ENCODE data around the gene OCRL. TPM values are rescaled to one million over a fixed set of nuclear protein-coding genes. Genes with fewer than 3 reads are reported as not detected.

The OCRL gene
- total and polyA plus RNA-seq, 2 donors (not counting 1 experiment from before 2014, with no cell fraction given) = 23.0 to 32.1 TPM

GRCh38 chrX:129614481-129615255 lies 74.6 kb downstream of the OCRL start:
- H3K4me3 ChIP-seq (replicated peaks in 1 of 4; ENCODE audit: control extremely low read depth in 1 of 4, insufficient read depth in 1 of 4, low read depth in 3 of 4, low read length in 4 of 4) = no peak overlapping the region
- H3K9me3 ChIP-seq (ENCODE audit: control insufficient read depth, insufficient read depth, low read depth, low read length) = no peaks in the 10 kb centered on the region
- no peak overlapping the region for H3K4me2 ChIP-seq (ENCODE audit: extremely low read depth, insufficient read depth, low read length)
- no peak overlapping the region for H3K9ac ChIP-seq (ENCODE audit: insufficient read depth, low read length)
- no peak for TF ChIP-seq EZH2 (IDR thresholded peaks at IDR 0.05; ENCODE audit: low read length, missing control alignments)
- no peak for TF ChIP-seq CTCF (conservative IDR thresholded peaks at IDR 0.05 in 1 of 2, IDR thresholded peaks at IDR 0.05 in 1 of 2; ENCODE audit: low read depth in 1 of 2, low read length in 2 of 2)
- H3K79me2 ChIP-seq (ENCODE audit: control insufficient read depth, insufficient read depth, low read length) = no peaks in the 10 kb centered on the region
- no peaks in the 10 kb centered on the region for H3K36me3 ChIP-seq (ENCODE audit: control insufficient read depth, insufficient read depth, low read length)
- no peaks in the 10 kb centered on the region for H4K20me1 ChIP-seq (ENCODE audit: control insufficient read depth, extremely low read depth, insufficient read depth, low read length)
- no peaks in the 10 kb centered on the region for H3K4me1 ChIP-seq (ENCODE audit: control insufficient read depth, extremely low read depth, insufficient read depth, low read length)
- H3K27ac ChIP-seq (ENCODE audit: insufficient read depth, low read length) = no peak overlapping the region
- H3K27me3 ChIP-seq (ENCODE audit: control insufficient read depth, insufficient read depth, low read length) = no peaks in the 10 kb centered on the region
- H2AFZ ChIP-seq (ENCODE audit: low read length) = no peak overlapping the region
- DNase-seq (ENCODE audit: low read depth in 2 of 2) = no peak

- no peaks in the 10 kb centered on the region for H3K27me3 ChIP-seq (ENCODE audit: control insufficient read depth, insufficient read depth, low read length)
- H3K9me3 ChIP-seq (ENCODE audit: control insufficient read depth, insufficient read depth, low read depth, low read length) = no peaks in the 10 kb centered on the region
- H3K4me3 ChIP-seq (replicated peaks in 1 of 4; ENCODE audit: control extremely low read depth in 1 of 4, insufficient read depth in 1 of 4, low read depth in 3 of 4, low read length in 4 of 4) = no peak overlapping the region
- no peak for DNase-seq (ENCODE audit: low read depth in 2 of 2)
- H3K4me2 ChIP-seq (ENCODE audit: extremely low read depth, insufficient read depth, low read length) = no peak overlapping the region
- no peak overlapping the region for H3K9ac ChIP-seq (ENCODE audit: insufficient read depth, low read length)
- no peaks in the 10 kb centered on the region for H3K36me3 ChIP-seq (ENCODE audit: control insufficient read depth, insufficient read depth, low read length)
- TF ChIP-seq EZH2 (IDR thresholded peaks at IDR 0.05; ENCODE audit: low read length, missing control alignments) (no peak), CTCF (conservative IDR thresholded peaks at IDR 0.05 in 1 of 2, IDR thresholded peaks at IDR 0.05 in 1 of 2; ENCODE audit: low read depth in 1 of 2, low read length in 2 of 2) (no peak)
- no peaks in the 10 kb centered on the region for H4K20me1 ChIP-seq (ENCODE audit: control insufficient read depth, extremely low read depth, insufficient read depth, low read length)
- H3K4me1 ChIP-seq (ENCODE audit: control insufficient read depth, extremely low read depth, insufficient read depth, low read length) = no peaks in the 10 kb centered on the region
- H3K79me2 ChIP-seq (ENCODE audit: control insufficient read depth, insufficient read depth, low read length) = no peaks in the 10 kb centered on the region
- no peak overlapping the region for H3K27ac ChIP-seq (ENCODE audit: insufficient read depth, low read length)
- no peak overlapping the region for H2AFZ ChIP-seq (ENCODE audit: low read length)
Observed at GRCh38 chrX:129617420-129617819, 77.4 kb downstream of the OCRL start.

GRCh38 chrX:129618997-129619396 lies 78.9 kb downstream of the OCRL start:
- Histone ChIP-seq H2AFZ (ENCODE audit: low read length) (no peak overlapping the region), H3K4me2 (ENCODE audit: extremely low read depth, insufficient read depth, low read length) (no peak overlapping the region), H4K20me1 (ENCODE audit: control insufficient read depth, extremely low read depth, insufficient read depth, low read length) (no peaks in the 10 kb centered on the region), H3K4me3 (replicated peaks in 1 of 4; ENCODE audit: control extremely low read depth in 1 of 4, insufficient read depth in 1 of 4, low read depth in 3 of 4, low read length in 4 of 4) (no peak overlapping the region), H3K9me3 (ENCODE audit: control insufficient read depth, insufficient read depth, low read depth, low read length) (no peaks in the 10 kb centered on the region), H3K79me2 (ENCODE audit: control insufficient read depth, insufficient read depth, low read length) (no peaks in the 10 kb centered on the region), H3K27me3 (ENCODE audit: control insufficient read depth, insufficient read depth, low read length) (no peaks in the 10 kb centered on the region), H3K36me3 (ENCODE audit: control insufficient read depth, insufficient read depth, low read length) (no peaks in the 10 kb centered on the region), H3K27ac (ENCODE audit: insufficient read depth, low read length) (no peak overlapping the region), H3K9ac (ENCODE audit: insufficient read depth, low read length) (no peak overlapping the region), H3K4me1 (ENCODE audit: control insufficient read depth, extremely low read depth, insufficient read depth, low read length) (no peaks in the 10 kb centered on the region)
- TF ChIP-seq EZH2 (IDR thresholded peaks at IDR 0.05; ENCODE audit: low read length, missing control alignments) = no peak
- no peak for TF ChIP-seq CTCF (conservative IDR thresholded peaks at IDR 0.05 in 1 of 2, IDR thresholded peaks at IDR 0.05 in 1 of 2; ENCODE audit: low read depth in 1 of 2, low read length in 2 of 2)
- DNase-seq (ENCODE audit: low read depth in 2 of 2) = no peak
